Measurements from ENCODE around the gene PTHLH. TPM values are rescaled to one million over a fixed set of nuclear protein-coding genes. Genes with fewer than 3 reads are reported as not detected.

The PTHLH gene
- total RNA-seq, 1 experiment from 2014 or later = not detected

DNA sequence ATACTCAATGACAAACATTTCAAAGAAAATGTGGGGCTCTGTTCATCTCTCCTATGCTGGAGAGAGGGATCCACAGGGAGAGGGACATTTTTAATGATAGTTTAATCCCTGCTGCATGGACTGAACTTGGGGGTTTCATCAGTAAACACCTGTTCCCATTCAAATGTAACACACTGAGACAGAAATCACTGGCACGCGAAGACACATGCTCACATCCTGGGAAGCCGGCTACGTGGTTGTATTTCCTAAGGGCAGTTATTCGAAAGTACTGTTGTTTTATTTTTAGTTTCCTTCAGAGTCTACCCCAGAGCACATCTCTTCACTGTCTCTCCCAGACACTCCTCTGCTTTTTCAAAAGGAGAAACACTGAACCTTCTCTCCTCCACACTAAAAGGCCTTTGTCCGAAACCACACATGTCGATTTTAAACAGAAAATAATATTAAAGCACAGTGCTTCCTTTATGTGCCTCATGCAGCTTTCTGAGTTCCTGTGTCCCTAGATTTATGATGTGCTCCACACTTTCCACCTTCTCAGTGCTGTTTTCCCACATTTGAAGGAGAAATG is 52.8 kb downstream of the PTHLH start:
- H3K27me3 ChIP-seq = no peaks in the 10 kb centered on the region
- no peaks in the 10 kb centered on the region for H3K36me3 ChIP-seq
- H3K9me3 ChIP-seq = no peaks in the 10 kb centered on the region
- no peak overlapping the region for H3K4me3 ChIP-seq
- DNase-seq = no peak

DNA sequence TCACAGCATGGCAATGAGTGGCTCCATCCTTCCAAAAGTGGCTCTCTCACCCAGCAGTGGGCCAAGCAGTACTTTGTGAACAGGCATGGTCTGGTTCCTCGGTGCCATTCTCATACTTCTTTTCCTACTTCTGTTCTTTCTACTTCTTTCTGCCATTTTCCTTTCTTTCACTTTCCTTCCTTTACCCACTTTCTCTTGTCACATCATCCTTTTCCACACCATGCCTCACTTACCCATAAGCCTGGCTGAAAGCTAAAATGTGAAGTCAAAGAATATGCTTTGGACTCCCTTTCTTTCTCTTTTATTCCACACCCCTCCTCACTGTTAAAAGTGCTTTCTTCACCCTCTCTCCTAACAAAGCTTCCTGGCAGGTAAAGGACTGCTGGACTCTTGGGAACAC is 57.0 kb downstream of the PTHLH start:
- Histone ChIP-seq H3K4me3 (no peak overlapping the region), H3K27me3 (no peaks in the 10 kb centered on the region), H3K9me3 (no peaks in the 10 kb centered on the region), H3K36me3 (no peaks in the 10 kb centered on the region)
- DNase-seq = no peak

DNA sequence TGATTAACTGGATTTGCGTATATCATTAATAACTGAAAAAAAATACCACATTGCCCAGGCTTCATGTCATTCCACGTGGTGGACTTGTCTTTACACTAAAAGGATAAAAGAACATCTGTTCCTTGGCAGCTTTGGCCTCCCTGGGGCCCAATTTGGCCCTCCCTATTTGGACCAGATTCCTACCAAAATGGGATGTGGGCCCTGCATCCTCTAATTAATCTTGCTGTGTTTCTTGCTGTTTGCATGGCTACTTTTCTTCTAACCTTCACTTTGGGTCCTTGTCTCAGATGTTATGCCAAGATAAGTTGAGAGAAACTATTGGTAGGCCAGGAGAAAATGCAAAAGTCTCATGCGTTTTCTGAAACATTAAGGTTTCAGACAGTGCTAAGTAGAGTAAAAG is 57.5 kb downstream of the PTHLH start:
- DNase-seq = no peak
- Histone ChIP-seq H3K36me3 (no peaks in the 10 kb centered on the region), H3K27me3 (no peaks in the 10 kb centered on the region), H3K9me3 (no peaks in the 10 kb centered on the region), H3K4me3 (no peak overlapping the region)

DNA sequence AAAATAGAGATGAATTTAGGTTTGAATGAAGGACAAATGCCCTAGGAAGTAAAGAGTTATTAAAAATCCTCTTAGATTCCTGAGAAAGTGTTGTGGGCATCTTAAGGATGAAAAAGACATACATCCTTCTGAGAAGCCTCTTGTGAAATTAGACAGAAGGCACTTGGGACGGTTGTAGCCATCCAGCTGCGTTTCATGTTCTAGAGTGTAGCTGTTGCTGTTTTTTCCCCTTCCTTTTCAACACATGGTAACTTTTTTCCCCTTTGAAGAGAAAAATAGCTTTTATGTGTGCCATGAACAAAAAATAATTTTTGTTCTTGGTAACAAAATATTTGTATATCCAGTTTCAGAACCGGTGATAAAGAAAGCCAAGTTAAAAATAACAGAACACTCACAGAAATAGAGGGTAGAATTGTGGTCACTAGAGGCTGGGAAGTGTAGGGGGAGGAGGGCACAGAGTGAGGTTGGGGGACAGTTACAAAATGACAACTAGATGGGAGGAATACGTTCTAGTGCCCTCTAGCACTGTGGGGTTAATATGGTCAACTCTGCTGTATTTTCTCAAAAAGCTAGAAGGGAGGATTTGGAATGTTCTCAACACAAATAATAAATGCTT is 58.4 kb downstream of the PTHLH start:
- Histone ChIP-seq H3K9me3 (no peaks in the 10 kb centered on the region), H3K4me3 (no peak overlapping the region), H3K36me3 (no peaks in the 10 kb centered on the region), H3K27me3 (no peaks in the 10 kb centered on the region)
- no peak for DNase-seq

DNA sequence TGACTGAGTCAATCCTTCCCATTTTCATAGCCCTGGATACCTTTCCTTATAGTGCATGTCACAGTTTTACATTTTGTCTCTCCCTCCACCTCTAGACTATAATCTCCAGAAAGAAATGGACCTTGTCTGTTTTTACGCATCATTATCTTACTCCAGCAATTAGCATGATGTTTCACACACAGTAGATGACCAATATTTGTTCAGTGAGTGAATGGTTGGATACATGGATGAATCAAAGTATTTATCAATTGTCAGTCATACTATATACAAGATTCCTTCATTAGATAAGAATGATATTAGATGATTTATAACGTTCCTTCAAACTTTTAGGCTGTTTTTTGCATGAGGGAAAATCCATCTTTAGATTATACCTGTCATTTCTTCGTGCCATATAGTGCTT is 61.1 kb downstream of the PTHLH start:
- Histone ChIP-seq H3K9me3 (no peaks in the 10 kb centered on the region), H3K27me3 (no peaks in the 10 kb centered on the region), H3K36me3 (no peaks in the 10 kb centered on the region), H3K4me3 (no peak overlapping the region)
- DNase-seq = no peak

Other genes with a start within 250 kb of the PTHLH start
- 10.6 and 13.6 TPM in 2 replicates for gene KLHL42, start 192.5 kb downstream of the PTHLH start, total RNA-seq (2014; rRNA removed; shearing (Covaris generic); ENCODE audit: low replicate concordance)
- gene MANSC4, start 192.5 kb downstream of the PTHLH start, total RNA-seq (2014; rRNA removed; shearing (Covaris generic); ENCODE audit: low replicate concordance) = not detected in 2 replicates
- gene CCDC91, start 217.7 kb upstream of the PTHLH start, total RNA-seq (2014; rRNA removed; shearing (Covaris generic); ENCODE audit: low replicate concordance) = 17.6 and 31.6 TPM in 2 replicates

Data from MG63 (cell line).